ENCODE data around the gene PCNX2.

The PCNX2 gene

GRCh38 chr1:233255145-233255544 lies 40.4 kb downstream of the PCNX2 start:
- no peak for TF ChIP-seq CTCF (IDR thresholded peaks at IDR 0.05; ENCODE audit: low read depth, low read length)
- no peak overlapping the region for H3K4me3 ChIP-seq (ENCODE audit: low read depth, low read length)
- in situ Hi-C loops (cut with HindIII; ENCODE audit: low sequenced_read_pairs), result no loop called here
- no peak for DNase-seq (ENCODE audit: low read depth, low spot score)

GRCh38 chr1:233253832-233254331 lies 41.6 kb downstream of the PCNX2 start:
- DNase-seq (ENCODE audit: low read depth, low spot score), result no peak
- no peak overlapping the region for H3K4me3 ChIP-seq (ENCODE audit: low read depth, low read length)
- in situ Hi-C loops (cut with HindIII; ENCODE audit: low sequenced_read_pairs), result no loop called here
- no peak for TF ChIP-seq CTCF (IDR thresholded peaks at IDR 0.05; ENCODE audit: low read depth, low read length)

- no peak for TF ChIP-seq CTCF (IDR thresholded peaks at IDR 0.05; ENCODE audit: low read depth, low read length)
Observed at GRCh38 chr1:233253231-233253831, 42.2 kb downstream of the PCNX2 start.

GRCh38 chr1:233252441-233252840 lies 43.1 kb downstream of the PCNX2 start:
- TF ChIP-seq CTCF (IDR thresholded peaks at IDR 0.05; ENCODE audit: low read depth, low read length), result no peak
- in situ Hi-C loops (cut with HindIII; ENCODE audit: low sequenced_read_pairs), result no loop called here
- H3K4me3 ChIP-seq (ENCODE audit: low read depth, low read length), result no peak overlapping the region
- no peak for DNase-seq (ENCODE audit: low read depth, low spot score)

More at GRCh38 chr1:233253231-233253831, 42.2 kb downstream of the PCNX2 start:
- in situ Hi-C loops (cut with HindIII; ENCODE audit: low sequenced_read_pairs), result no loop called here
- no peak for DNase-seq (ENCODE audit: low read depth, low spot score)
- H3K4me3 ChIP-seq (ENCODE audit: low read depth, low read length), result no peak overlapping the region

GRCh38 chr1:233251201-233251720 lies 44.3 kb downstream of the PCNX2 start:
- in situ Hi-C loops (cut with HindIII; ENCODE audit: low sequenced_read_pairs), result no loop called here
- no peak for TF ChIP-seq CTCF (IDR thresholded peaks at IDR 0.05; ENCODE audit: low read depth, low read length)
- DNase-seq (ENCODE audit: low read depth, low spot score), result no peak
- no peak overlapping the region for H3K4me3 ChIP-seq (ENCODE audit: low read depth, low read length)

- H3K4me3 ChIP-seq (ENCODE audit: low read depth, low read length), result no peak overlapping the region
- DNase-seq (ENCODE audit: low read depth, low spot score), result no peak
- in situ Hi-C loops (cut with HindIII; ENCODE audit: low sequenced_read_pairs), result no loop called here
- no peak for TF ChIP-seq CTCF (IDR thresholded peaks at IDR 0.05; ENCODE audit: low read depth, low read length)
Observed at GRCh38 chr1:233248014-233248413, 47.5 kb downstream of the PCNX2 start.
